Measurements from ENCODE around the gene BCAT1.

GRCh38 chr12:24853094-24853493, 95.8 kb downstream of the BCAT1 start:
- TF ChIP-seq EZH2 (IDR thresholded peaks at IDR 0.05; ENCODE audit: insufficient read depth, poor library complexity, severe bottlenecking): no peak
- no peak for TF ChIP-seq EZH2phosphoT487 (IDR thresholded peaks at IDR 0.05; ENCODE audit: insufficient read depth, low read depth)

Data from GM23248 (cell line).